Measurements from ENCODE around the gene EGLN2. TPM values are rescaled to one million over a fixed set of nuclear protein-coding genes. Genes with fewer than 3 reads are reported as not detected.
"Not testable (repeated sequence)": the region's sequence is repeated elsewhere in the genome, so short reads cannot be mapped to it uniquely, and the experiment has no call there.

The EGLN2 gene
- total RNA-seq, 1 donor from 2014 or later: 65.4 TPM

DNA sequence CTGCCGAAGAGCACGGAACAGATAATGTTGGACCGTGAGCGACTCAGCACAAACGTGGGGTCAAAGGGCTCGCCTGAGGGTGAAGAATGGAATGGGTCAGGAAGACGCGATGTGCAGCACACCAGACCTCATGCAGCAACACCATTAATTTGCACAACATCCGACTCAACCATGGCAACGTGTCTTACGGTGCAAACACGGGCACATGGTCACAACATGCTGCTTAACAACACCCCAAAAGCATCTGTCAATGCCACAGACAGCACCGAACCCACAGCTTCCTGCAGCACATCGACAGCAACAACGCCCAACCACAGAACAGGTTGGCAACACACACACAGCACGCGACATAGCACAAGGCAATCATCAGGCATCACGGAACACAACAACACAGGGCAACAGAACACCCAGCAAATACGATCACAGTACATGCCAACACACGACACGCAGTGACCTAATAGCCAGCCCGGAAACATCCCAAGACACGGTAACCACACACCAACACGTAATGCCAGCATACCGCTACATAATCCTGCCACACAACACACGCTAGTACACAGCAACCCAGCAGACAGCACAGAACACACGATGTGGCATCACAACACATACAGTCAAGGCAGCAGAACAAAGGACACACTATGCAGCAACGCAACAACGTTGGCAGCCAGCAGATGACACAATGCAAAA is 27.9 kb downstream of the EGLN2 start:
- DNase-seq; ATAC-seq (ENCODE audit: poor library complexity); intact Hi-C loops (cut with DNase I): not testable (repeated sequence)

DNA sequence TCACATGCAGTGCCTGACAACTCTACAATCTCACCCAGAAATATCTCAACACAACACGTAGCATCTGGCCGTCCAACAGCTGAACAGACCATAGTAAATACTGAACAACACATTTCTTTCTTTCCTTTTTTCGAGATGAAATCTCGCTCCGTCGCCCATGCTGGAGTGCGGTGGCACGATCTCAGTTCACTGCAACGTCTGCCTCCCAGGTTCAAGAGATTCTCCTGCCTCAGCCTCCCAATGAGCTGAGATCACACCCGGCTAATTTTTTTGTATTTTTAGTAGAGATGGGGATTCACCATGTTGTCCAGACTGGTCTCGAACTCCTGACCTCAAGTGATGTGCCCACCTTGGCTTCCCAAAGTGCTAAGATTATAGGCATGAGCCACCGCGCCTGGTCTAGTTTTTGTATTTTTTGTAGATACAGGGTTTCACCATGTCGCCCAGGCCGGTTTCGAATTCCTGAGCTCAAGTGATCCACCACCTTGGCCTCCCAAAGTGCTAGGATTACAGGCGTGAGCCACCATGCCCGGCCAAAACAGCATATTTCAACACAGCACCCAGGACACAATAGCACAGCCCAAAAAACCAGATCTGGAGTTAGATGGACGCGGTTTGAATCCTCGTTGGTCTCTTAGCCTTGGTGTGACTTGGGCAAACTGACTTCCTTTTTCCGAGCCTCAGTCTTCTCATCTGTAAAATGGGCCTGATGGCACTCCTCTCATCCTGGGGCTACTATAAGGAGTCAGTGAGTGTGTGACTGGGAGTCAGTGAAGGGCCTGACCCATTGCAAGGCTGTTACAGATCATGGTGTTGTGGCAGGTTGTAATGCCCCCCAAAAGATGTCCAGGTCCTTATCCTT is 28.6 kb downstream of the EGLN2 start:
- ATAC-seq (ENCODE audit: poor library complexity): no peak

GRCh38 chr19:40829205-40829604 is 30.2 kb downstream of the EGLN2 start:
- no peak for ATAC-seq (ENCODE audit: poor library complexity)
- no peak for DNase-seq
- intact Hi-C loops (cut with DNase I): no loop called here

More for the DNA sequence above, 28.6 kb downstream of the EGLN2 start:
- DNase-seq: no peak
- intact Hi-C loops (cut with DNase I): no loop called here

DNA sequence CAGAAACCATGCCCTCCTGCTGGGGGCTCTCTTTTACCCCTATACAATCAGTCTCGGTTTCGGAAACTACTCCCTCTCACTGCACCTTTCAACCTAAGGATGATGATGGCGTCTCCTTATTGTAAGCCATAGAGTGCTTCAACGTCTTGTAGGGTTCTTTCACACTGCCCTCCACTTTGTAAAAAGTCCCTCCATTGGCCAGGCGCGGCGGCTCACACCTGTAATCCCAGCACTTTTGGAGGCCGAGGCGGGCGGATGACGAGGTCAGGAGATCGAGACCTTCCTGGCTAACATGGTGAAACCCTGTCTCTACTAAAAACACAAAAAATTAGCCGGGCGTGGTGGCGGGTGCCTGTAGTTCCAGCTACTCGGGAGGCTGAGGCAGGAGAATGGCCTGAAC is 31.8 kb downstream of the EGLN2 start:
- DNase-seq; intact Hi-C loops (cut with DNase I); ATAC-seq (ENCODE audit: poor library complexity): not testable (repeated sequence)

- ATAC-seq (ENCODE audit: poor library complexity): no peak
- intact Hi-C loops (cut with DNase I): no loop called here
- no peak for DNase-seq
These were observed 32.8 kb downstream of the EGLN2 start for GRCh38 chr19:40831502-40832430.

DNA sequence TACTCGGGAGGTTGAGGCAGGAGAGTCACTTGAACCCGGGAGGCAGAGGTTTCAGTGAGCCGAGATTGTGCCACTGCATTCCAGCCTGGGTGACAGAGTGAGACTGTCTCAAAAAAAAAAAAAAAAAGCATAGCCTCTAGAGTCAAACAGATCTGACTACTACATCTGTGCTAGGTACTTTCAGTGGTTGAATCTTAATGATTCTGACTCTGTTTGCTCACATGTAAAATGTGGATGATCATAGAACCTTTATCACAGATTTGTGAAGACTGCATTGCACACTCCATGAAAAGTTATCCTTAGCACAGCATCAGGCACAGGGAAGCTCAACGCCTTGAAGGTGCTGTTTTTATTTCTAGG is 33.4 kb downstream of the EGLN2 start:
- ATAC-seq (ENCODE audit: poor library complexity); intact Hi-C loops (cut with DNase I); DNase-seq: not testable (repeated sequence)

- intact Hi-C loops (cut with DNase I); DNase-seq; ATAC-seq (ENCODE audit: poor library complexity): not testable (repeated sequence)
These were observed 34.9 kb downstream of the EGLN2 start for GRCh38 chr19:40833728-40834533.

- intact Hi-C loops (cut with DNase I): no loop called here
- ATAC-seq (ENCODE audit: poor library complexity): no peak
- no peak for DNase-seq
These were observed 37.9 kb downstream of the EGLN2 start for GRCh38 chr19:40836754-40837429.

- DNase-seq; intact Hi-C loops (cut with DNase I); ATAC-seq (ENCODE audit: poor library complexity): not testable (repeated sequence)
These were observed 39.5 kb downstream of the EGLN2 start for GRCh38 chr19:40838477-40838876.

DNA sequence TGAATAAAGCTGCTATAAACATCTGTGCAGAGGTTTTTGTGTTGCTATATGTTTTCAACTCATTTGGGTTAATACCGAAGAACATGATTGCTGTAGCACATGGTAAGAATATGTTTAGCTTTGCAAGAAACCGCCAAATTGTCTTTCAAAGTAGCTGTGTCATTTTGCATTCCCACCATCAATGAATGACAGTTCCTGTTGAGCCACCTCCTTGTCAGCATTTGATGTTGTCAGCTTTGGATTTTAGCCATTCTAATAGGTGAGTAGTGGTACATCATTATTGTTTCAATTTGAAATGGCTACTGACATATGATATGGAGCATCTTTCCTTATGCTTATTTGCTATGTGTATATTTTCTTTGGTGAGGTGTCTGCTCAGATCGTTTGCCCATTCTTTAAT is 43.0 kb downstream of the EGLN2 start:
- intact Hi-C loops (cut with DNase I); DNase-seq; ATAC-seq (ENCODE audit: poor library complexity): not testable (repeated sequence)

GRCh38 chr19:40842997-40843652 is 44.1 kb downstream of the EGLN2 start:
- DNase-seq; intact Hi-C loops (cut with DNase I): not testable (repeated sequence)
- peak; percentile 49 for ATAC-seq (ENCODE audit: poor library complexity)

GRCh38 chr19:40843653-40844052 is 44.7 kb downstream of the EGLN2 start:
- peak; percentile 53 for DNase-seq
- ATAC-seq (ENCODE audit: poor library complexity): peak; percentile 68
- intact Hi-C loops (cut with DNase I): not testable (repeated sequence)

DNA sequence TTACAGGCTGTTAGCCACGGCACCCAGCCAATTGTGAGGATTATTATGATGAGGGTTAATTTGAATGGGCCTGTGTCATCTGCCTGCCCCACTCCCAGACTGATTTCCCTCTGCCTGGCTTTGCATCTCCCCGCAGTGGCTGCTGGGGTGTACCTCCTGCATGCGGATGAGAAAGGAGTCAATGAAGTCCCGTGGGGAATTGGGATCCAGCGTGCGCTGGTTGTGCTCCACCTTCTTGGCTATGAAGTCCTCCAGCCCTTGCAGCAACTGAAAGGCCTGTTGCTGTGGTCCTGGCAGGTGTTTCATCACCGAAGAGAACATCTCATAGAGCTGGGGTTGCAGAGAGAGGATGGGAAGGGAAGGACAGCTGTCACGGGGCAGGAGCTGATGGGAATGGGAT is 47.7 kb downstream of the EGLN2 start:
- intact Hi-C loops (cut with DNase I); ATAC-seq (ENCODE audit: poor library complexity); DNase-seq: not testable (repeated sequence)

- ATAC-seq (ENCODE audit: poor library complexity); DNase-seq; intact Hi-C loops (cut with DNase I): not testable (repeated sequence)
These were observed 51.3 kb downstream of the EGLN2 start, which contains the start of gene CYP2A6 for GRCh38 chr19:40850277-40850676. CYP2A6 (minus strand) TSS chr19:40850447; CDS start chr19:40850426, 21 bp downstream.

GRCh38 chr19:40852467-40853152 is 53.6 kb downstream of the EGLN2 start:
- DNase-seq; ATAC-seq (ENCODE audit: poor library complexity); intact Hi-C loops (cut with DNase I): not testable (repeated sequence)

Measured in Right ventricle myocardium superior (tissue), 1 donor.